PC-3 (cell line): ENCODE measurements around the gene BRCA1. TPM values are rescaled to one million over a fixed set of nuclear protein-coding genes. Genes with fewer than 3 reads are reported as not detected.
"Not testable (repeated sequence)": the region's sequence is repeated elsewhere in the genome, so short reads cannot be mapped to it uniquely, and the experiment has no call there.

Experiments used
- ATAC-seq: fragments of 200-7000 bp; cut with Tn5 transposase; 2 replicates; pipeline ENCODE4 v1.9.1; 2020; ENCODE audit warnings: mild to moderate bottlenecking, moderate library complexity
- BruUV-seq: library from RNA; stranded (reverse); fragments of 400-500 nt; replicated peaks from 2 replicates; lab custom pipeline; 2021; lab: Mats Ljungman, UMichigan
- CTCF ChIA-PET: fragments of 300-600 bp; sonication (Branson Sonifier 250); formaldehyde crosslinking; loops from one replicate; lab custom pipeline; 2022; ENCODE audit warnings: antibody characterized with exemption; lab: Charles Lee
- POLR2A ChIA-PET: fragments of 300-600 bp; sonication (Branson Sonifier 250); formaldehyde crosslinking; loops from one replicate; lab custom pipeline; 2022; ENCODE audit warnings: antibody characterized with exemption; ENCODE audit not compliant: unreplicated experiment; lab: Charles Lee
- DNase-seq: peaks from one replicate; pipeline ENCODE4 v3.0.0-alpha.2; 2015
- H2AFZ ChIP-seq: fragments of 300-600 bp; sonication (generic); 2 replicates; pipeline ENCODE4 v1.6.0; 2016; ENCODE audit warnings: antibody characterized with exemption, low read length
- H3F3A ChIP-seq: fragments of 300-600 bp; sonication (generic); one replicate; pipeline ENCODE4 v1.6.0; 2017; ENCODE audit warnings: antibody characterized with exemption, low read length, control low read depth, mild to moderate bottlenecking; ENCODE audit not compliant: unreplicated experiment
- H3K27ac ChIP-seq: fragments of 300-600 bp; sonication (generic); 2 replicates; pipeline ENCODE4 v1.5.1; 2016; ENCODE audit warnings: mild to moderate bottlenecking, low read length
- H3K27me3 ChIP-seq: fragments of 300-600 bp; sonication (generic); 2 replicates; pipeline ENCODE4 v1.6.1; 2016; ENCODE audit warnings: low read length, mixed read lengths
- H3K36me3 ChIP-seq: fragments of 300-600 bp; sonication (generic); 2 replicates; pipeline ENCODE4 v1.6.1; 2016; ENCODE audit warnings: low read depth, mixed run types, low read length, mixed read lengths
- H3K4me1 ChIP-seq: fragments of 300-600 bp; sonication (generic); 2 replicates; pipeline ENCODE4 v1.5.1; 2016; ENCODE audit warnings: low read length; ENCODE audit not compliant: insufficient read depth
- H3K4me2 ChIP-seq: fragments of 300-600 bp; sonication (generic); 2 replicates; pipeline ENCODE4 v1.6.0; 2016; ENCODE audit warnings: low read length
- H3K4me3 ChIP-seq: fragments of 300-600 bp; sonication (generic); 2 replicates; pipeline ENCODE4 v1.5.1; 2016; ENCODE audit warnings: mild to moderate bottlenecking, low read length, mixed read lengths
- H3K79me2 ChIP-seq: fragments of 300-600 bp; sonication (generic); 2 replicates; pipeline ENCODE4 v1.6.1; 2017; ENCODE audit warnings: low read length, mixed read lengths
- H3K9ac ChIP-seq: fragments of 300-600 bp; sonication (generic); 2 replicates; pipeline ENCODE4 v1.6.0; 2016; ENCODE audit warnings: mild to moderate bottlenecking, low read length
- H3K9me2 ChIP-seq: fragments of 300-600 bp; sonication (generic); replicated peaks from 2 replicates; pipeline ENCODE4 v1.6.1; 2016; ENCODE audit warnings: mixed run types, low read length, mixed read lengths
- H3K9me3 ChIP-seq: fragments of 300-600 bp; sonication (generic); 2 replicates; pipeline ENCODE4 v1.6.1; 2016; ENCODE audit warnings: low read length, mixed read lengths
- H4K20me1 ChIP-seq: fragments of 300-600 bp; sonication (generic); 2 replicates; pipeline ENCODE4 v1.6.1; 2016; ENCODE audit warnings: low read length, mixed read lengths
- EZH2 ChIP-seq: fragments of 300-600 bp; sonication (generic); IDR thresholded peaks from one replicate; pipeline ENCODE4 v1.6.1; 2017; ENCODE audit warnings: antibody characterized with exemption, mild to moderate bottlenecking, low read length; ENCODE audit not compliant: unreplicated experiment
- EZH2phosphoT487 ChIP-seq: fragments of 300-600 bp; sonication (generic); IDR thresholded peaks from 2 replicates; pipeline ENCODE4 v1.6.1; 2018; ENCODE audit warnings: mild to moderate bottlenecking, antibody characterized with exemption, low read length, borderline replicate concordance
- intact Hi-C: fragments of 100-400 bp; cut with micrococcal nuclease; formaldehyde crosslinking; loops from 2 replicates; pipeline ENCODE4 v1.9.0; 2023
- total RNA-seq: library from RNA; depleted of rRNA; stranded (reverse); fragments of >200 nt; gene quantifications from 2 replicates; pipeline ENCODE4 v1.2.3, GENCODE V29; 2014
- TF ChIP-seq, protein P1 (sequence below): fragments of 300-600 bp; sonication (generic); conservative IDR thresholded peaks from 2 replicates; pipeline ENCODE4 v1.5.1; 2017; ENCODE audit warnings: antibody characterized with exemption, low read depth, mild to moderate bottlenecking, low read length

The BRCA1 gene
- total RNA-seq, 1 experiment from 2014 or later: 36.3 TPM

DNA sequence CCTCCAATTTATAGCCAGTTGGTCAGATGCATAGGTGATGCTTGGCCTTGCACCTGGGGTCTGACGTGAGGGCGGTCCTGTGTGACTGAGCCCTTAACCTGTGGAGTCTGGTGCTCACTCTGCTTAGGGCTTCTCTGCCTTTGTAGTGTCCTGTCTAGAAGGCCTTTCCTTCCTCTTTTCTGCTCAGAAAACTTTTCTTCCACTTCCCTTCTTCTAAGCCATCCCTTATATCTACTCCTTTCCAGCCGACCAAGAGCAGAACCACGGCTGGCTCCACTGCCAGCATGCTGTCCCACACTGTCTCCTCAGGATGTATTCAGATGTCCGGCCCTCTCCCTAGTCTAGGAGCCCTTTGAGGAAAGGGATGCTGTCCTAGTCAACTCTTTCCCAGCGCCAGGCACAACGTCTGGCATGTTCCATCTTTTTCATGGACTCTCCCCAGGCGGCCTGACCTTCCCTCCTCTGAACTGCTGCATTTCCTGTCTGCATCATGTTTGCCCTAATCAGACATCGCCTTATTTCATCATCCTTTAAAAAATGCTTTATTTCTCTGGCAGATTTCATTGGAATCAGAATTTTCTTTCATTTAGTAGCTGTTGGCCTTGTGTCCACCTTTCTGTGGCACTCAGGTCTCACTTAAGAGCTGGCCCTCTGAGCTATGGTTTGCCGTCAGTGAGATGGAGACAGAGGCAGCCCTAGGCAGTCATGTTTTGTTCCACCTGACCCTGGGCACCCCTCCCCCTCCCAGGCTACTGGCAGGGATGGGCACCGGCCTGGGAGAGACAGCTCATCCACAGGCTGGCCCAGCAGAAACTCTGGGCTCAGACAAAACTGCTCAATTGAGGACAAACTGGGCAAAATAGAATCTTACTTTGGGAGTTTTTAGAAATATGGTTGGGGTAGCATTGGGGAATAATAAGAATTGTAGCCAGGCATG lies 15.5 kb upstream of the BRCA1 start:
- Histone ChIP-seq H3K4me2 (no peak overlapping the region), H4K20me1 (no peaks in the 10 kb centered on the region), H3K4me1 (no peaks in the 10 kb centered on the region), H3K4me3 (no peak overlapping the region), H3K79me2 (no peaks in the 10 kb centered on the region), H3K9me2 (no peaks in the 10 kb centered on the region), H3K9me3 (no peaks in the 10 kb centered on the region), H3K9ac (no peak overlapping the region), H3K27ac (no peak overlapping the region), H3K36me3 (no peaks in the 10 kb centered on the region), H3F3A (no peaks in the 10 kb centered on the region), H3K27me3 (no peaks in the 10 kb centered on the region), H2AFZ (no peak overlapping the region)
- no TSS peak for BruUV-seq
- TF ChIP-seq EZH2phosphoT487 (no peak), EZH2 (no peak)
- TF ChIP-seq, protein P1, sequence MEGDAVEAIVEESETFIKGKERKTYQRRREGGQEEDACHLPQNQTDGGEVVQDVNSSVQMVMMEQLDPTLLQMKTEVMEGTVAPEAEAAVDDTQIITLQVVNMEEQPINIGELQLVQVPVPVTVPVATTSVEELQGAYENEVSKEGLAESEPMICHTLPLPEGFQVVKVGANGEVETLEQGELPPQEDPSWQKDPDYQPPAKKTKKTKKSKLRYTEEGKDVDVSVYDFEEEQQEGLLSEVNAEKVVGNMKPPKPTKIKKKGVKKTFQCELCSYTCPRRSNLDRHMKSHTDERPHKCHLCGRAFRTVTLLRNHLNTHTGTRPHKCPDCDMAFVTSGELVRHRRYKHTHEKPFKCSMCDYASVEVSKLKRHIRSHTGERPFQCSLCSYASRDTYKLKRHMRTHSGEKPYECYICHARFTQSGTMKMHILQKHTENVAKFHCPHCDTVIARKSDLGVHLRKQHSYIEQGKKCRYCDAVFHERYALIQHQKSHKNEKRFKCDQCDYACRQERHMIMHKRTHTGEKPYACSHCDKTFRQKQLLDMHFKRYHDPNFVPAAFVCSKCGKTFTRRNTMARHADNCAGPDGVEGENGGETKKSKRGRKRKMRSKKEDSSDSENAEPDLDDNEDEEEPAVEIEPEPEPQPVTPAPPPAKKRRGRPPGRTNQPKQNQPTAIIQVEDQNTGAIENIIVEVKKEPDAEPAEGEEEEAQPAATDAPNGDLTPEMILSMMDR: no peak
- ATAC-seq (no peak), DNase-seq (no peak)
- ChIA-PET POLR2A (interaction anchor here (0.5 kb wide), 1 partner anchor 175 kb away, joined by 3 read pairs; no protein-coding TSS in a partner anchor), CTCF (no interaction called here)
- intact Hi-C loops: no loop called here

DNA sequence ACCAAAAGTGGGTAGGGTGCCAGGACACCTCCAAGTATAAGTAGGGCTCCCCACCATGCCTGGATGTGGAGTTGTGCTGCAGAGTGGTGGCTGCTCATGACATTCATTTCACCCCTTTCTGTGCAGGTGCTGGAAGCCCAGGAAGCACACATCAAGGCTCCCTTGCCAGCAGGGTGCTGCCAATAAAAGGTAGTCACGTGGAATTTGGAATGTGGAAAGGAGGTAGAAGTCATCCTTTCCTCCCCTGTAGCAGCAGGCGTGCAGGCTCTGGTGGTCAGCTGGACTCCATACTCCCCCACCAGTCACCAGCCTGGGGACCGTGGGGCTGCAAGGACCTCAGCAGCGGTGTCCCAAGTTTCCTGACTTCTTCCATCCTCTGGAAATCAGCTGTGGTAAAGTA lies 13.4 kb upstream of the BRCA1 start:
- H3K9me3 ChIP-seq, H3K9me2 ChIP-seq, H4K20me1 ChIP-seq, H3K79me2 ChIP-seq, CTCF ChIA-PET, H3K9ac ChIP-seq, H3K27me3 ChIP-seq, H3K4me2 ChIP-seq, BruUV-seq, ATAC-seq, intact Hi-C loops, H3F3A ChIP-seq, H3K27ac ChIP-seq, DNase-seq, POLR2A ChIA-PET, H3K36me3 ChIP-seq, H3K4me1 ChIP-seq, H2AFZ ChIP-seq, H3K4me3 ChIP-seq: not testable (repeated sequence)

DNA sequence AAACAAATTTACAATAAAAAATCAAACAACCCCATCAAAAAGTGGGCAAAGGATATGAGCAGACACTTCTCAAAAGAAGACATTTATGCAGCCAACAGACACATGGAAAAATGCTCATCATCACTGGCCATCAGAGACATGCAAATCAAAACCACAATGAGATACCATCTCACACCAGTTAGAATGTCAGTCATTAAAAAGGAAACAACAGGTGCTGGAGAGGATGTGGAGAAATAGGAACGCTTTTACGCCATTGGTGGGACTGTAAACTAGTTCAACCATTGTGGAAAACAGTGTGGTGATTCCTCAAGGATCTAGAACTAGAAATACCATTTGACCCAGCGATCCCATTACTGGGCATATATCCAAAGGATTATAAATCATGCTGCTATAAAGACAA lies 11.4 kb upstream of the BRCA1 start:
- H3K9ac ChIP-seq, H3K4me2 ChIP-seq, CTCF ChIA-PET, BruUV-seq, H3F3A ChIP-seq, H3K27me3 ChIP-seq, H3K79me2 ChIP-seq, intact Hi-C loops, H3K9me3 ChIP-seq, H3K9me2 ChIP-seq, H3K4me3 ChIP-seq, H2AFZ ChIP-seq, POLR2A ChIA-PET, H4K20me1 ChIP-seq, H3K27ac ChIP-seq, H3K36me3 ChIP-seq, H3K4me1 ChIP-seq, DNase-seq, ATAC-seq: not testable (repeated sequence)
